HUDEP-2 (cell line): Measurements from ENCODE around the gene INHBC.
"Not testable (repeated sequence)": the region's sequence is repeated elsewhere in the genome, so short reads cannot be mapped to it uniquely, and the experiment has no call there.

Experiments
- DNase-seq, 76 experiments: peaks; one replicate each; lab custom pipeline; 2025; ENCODE audit not compliant: unreplicated experiment in 76 of 76; lab: John Stamatoyannopoulos, UW

INHBC gene

DNA sequence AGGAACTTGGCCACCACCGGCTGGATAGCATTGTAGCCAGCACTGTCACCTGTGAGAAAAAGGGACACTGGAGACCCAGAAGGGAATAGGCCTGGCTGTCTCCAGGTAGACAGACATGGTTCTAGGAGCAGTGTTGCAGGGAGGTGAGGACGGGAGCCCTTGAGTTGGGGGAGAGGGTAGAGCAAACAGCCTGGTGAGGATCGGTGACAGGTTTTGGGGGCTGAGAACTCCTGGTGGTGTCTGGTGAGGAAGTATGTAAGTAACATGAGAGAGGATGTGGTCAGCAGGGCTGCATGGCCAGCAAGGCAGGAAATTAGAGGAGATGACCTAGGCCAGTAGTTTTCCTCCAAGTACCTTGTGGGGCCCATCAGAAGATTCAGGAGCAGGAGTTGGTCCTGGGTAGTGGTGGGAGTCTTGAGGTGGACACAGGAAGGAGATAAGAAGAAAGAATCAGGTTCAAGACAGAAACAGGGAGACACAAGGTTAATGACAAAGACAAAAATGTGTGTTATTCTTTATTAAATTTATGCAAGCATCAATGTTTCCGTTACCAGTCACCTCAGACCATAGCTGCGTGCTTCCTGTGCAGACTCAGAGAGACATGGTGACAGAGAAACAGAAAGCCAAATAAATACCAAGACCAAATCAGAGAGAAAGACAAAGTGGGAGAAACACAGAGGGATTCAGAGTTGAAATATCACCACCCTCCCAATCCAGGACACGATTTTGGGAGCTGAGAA, 45.0 kb downstream of the INHBC start, which contains the start of gene ARHGAP9:
ARHGAP9 (minus strand) TSS at position 491 of the 740 bp plus-strand sequence; CDS start at position 31, 460 bp downstream.
- DNase-seq = no peak

GRCh38 chr12:57481671-57482070, 47.1 kb downstream of the INHBC start:
- no peak for DNase-seq

DNA sequence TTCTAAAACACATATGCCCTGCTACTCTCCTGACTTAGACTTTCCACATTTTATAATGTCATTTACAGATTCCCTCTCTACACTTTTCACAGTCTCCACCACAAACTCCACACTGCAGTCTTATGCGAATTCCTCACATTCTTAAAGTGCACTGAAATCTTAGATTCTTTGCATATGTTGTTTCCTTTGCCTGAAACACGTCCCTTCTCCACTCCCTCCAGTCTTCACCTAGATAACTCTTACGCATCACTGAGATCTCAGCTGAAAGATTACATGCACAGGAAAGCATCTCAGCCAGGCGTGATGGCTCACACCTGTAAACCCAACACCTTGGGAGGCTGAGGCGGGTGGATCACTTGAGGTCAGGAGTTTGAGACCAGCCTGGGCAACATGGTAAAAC, 48.9 kb downstream of the INHBC start:
- DNase-seq = no peak

GRCh38 chr12:57485695-57486094, 51.1 kb downstream of the INHBC start:
- no peak for DNase-seq

GRCh38 chr12:57487055-57487596, 52.5 kb downstream of the INHBC start:
- DNase-seq = no peak

DNA sequence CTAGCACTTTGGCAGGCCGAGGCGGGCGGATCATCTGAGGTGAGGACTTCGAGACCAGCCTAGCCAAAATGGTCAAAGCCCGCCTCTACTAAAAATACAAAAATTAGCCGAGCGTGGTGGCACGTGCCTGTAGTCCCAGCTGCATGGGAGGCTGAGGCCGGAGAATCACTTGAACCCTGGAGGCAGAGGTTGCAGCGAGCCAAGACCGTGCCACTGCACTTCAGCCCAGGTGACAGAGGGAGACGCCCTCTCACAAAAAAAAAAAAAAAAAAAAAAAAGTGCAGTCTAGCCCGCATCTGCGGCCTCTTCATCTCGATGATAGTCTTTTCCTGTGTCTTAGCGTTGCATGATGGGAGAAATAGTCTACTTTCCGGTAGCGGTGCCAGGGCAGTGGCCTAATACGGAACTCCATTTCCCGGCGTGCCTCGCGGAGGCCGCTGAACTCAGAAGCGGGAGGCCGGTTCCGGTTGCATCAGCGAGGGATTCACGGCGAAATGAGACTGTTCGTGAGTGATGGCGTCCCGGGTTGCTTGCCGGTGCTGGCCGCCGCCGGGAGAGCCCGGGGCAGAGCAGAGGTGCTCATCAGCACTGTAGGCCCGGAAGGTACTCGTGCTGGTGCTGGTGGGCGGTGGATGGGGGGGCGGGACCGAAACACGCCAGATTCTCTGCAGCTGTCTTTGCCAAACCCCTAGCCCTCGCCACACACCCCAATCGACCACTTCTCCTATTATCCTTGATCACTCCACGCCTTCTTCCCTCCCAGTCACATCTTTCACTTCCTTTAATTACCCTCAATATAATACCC, 53.2 kb downstream of the INHBC start, which contains the start of gene MARS1:
MARS1 (plus strand) TSS at position 472 of the 805 bp plus-strand sequence; CDS start at position 495, 23 bp downstream.
- peak in 75 of 76 experiments; percentile 30 to 97 (median 90) for DNase-seq

GRCh38 chr12:57488402-57489156, 54.0 kb downstream of the INHBC start:
- DNase-seq = peak in 5 of 76 experiments; percentile 5 to 43 (median 15)

DNA sequence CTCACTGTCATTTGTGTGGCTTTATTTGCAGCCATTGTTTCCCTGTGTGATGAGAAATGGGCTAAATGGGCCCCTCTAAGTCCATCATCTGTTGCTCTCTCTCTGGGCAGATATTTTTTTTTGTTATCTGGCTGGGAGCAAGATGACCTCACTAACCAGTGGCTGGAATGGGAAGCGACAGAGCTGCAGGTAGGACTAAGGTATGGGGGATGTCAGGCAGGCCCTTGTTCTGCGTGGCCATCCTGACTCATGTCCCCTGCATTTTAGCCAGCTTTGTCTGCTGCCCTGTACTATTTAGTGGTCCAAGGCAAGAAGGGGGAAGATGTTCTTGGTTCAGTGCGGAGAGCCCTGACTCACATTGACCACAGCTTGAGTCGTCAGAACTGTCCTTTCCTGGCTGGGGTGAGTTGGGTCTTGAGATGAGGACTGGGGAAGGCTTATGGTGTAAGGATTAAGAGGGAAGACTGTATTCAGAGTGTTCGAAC, 54.6 kb downstream of the INHBC start:
- no peak for DNase-seq

DNA sequence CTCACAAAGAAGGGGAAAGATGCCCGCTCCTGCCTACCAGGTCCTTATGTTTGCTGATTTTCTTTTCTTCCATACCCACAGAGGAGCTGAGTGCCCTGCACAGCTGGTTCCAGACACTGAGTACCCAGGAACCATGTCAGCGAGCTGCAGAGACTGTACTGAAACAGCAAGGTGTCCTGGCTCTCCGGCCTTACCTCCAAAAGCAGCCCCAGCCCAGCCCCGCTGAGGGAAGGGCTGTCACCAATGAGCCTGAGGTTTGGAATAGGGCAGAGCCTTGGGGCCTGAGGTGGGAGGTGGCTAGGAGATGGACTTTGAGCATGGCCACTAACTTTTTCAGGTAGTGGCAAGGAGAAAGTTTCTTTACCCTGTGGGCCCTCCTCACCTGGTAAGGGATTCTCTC, 55.5 kb downstream of the INHBC start:
- no peak for DNase-seq

DNA sequence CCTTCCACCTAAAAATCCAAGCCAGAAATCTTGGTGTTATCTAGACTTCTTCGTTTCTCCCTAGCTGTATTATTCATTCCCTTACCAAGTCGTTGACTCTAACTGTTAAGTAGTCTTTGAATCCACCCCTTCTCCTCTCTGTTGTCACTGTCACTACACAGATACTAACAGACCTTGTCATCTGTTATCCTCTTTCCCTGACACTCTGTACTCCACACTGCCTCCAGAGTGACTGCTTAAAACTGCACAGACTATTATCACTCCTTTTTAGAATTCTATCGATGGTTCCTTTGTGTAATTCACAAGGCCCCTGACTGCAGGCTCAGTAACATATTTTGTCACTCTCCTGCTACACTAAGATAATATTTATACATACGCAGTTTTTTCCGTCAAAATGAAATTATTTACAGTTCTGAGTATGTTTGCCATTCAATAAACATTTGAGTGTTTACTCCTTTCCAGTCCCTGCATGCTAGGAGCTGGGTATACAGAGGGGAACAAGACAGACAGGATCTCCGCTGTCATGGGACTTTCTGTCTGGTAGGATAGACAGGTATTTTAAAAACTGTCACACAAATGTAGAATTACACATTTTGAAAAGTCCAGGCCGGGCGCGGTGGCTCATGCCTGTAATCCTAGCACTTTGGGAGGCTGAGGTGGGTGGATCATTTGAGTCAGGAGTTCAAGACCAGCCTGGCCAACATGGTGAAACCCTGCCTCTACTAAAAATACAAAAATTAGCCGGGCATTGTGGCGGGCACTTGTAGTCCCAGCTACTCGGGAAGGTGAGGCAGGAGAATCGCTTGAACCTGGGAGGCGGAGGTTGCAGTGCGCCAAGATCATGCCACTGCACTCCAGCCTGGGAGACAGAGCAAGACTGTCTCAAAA, 57.1 kb downstream of the INHBC start:
- DNase-seq = peak in 20 of 76 experiments; percentile 5 to 58 (median 26)

GRCh38 chr12:57495051-57495701, 60.6 kb downstream of the INHBC start:
- DNase-seq = not testable (repeated sequence)

DNA sequence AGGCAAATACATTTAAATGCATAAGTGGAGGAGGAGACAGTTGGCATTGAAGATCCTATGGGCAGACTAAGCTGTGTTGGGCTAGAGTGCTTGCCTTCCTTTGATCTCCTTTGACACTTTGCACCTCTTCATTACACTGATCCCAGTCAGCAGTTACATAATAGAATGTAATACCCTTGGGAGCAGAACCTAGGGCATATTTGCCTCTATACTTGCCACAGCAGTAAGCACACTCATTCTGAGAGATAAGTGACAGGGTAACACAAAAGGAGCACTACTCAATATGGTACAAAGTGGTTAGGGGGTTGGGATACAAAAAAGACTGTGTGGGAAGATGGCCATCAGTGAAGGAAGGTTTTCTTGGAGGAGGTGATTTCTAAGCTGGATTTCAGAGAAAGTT, 62.2 kb downstream of the INHBC start:
- no peak for DNase-seq

GRCh38 chr12:57497223-57498131, 62.9 kb downstream of the INHBC start:
- DNase-seq = no peak

DNA sequence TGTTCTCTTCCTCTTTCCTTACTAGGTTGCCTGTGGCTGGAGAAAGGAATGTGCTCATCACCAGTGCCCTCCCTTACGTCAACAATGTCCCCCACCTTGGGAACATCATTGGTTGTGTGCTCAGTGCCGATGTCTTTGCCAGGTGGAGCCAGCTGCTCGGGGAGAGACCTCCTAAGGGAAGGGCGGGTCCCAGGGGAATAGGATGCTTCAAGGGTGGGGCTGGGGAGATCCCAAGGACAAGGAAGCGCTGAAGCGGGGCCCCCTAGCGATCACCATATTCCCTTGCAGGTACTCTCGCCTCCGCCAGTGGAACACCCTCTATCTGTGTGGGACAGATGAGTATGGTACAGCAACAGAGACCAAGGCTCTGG, 63.5 kb downstream of the INHBC start:
- DNase-seq = no peak

- no peak for DNase-seq
These were observed 64.0 kb downstream of the INHBC start for GRCh38 chr12:57498571-57498970.

GRCh38 chr12:57500213-57500612, 65.6 kb downstream of the INHBC start:
- no peak for DNase-seq
